ENCODE results near the gene DCLRE1A.

The DCLRE1A gene
- total RNA-seq, result 5.0 to 12.2 (median 8.5) reads per million in 4 donors

- DNase-seq, result peak; percentile 22 to 80 (median 33)
Observed at GRCh38 chr10:113854013-113854760, at the start of gene DCLRE1A, which contains the start of gene NHLRC2. DCLRE1A (minus strand) TSS chr10:113854082; CDS start chr10:113853182, 900 bp downstream. NHLRC2 (plus strand) TSS chr10:113854661; CDS start chr10:113854873, 212 bp downstream.

- DNase-seq, result no peak
Observed at GRCh38 chr10:113899952-113900598, 46.2 kb upstream of the DCLRE1A start.

GRCh38 chr10:113897693-113898618 lies 44.1 kb upstream of the DCLRE1A start:
- DNase-seq, result no peak

GRCh38 chr10:113895018-113895417 lies 41.1 kb upstream of the DCLRE1A start:
- no peak for DNase-seq

GRCh38 chr10:113894581-113894980 lies 40.7 kb upstream of the DCLRE1A start:
- no peak for DNase-seq

GRCh38 chr10:113893570-113893969 lies 39.7 kb upstream of the DCLRE1A start:
- DNase-seq, result no peak

GRCh38 chr10:113891476-113891875 lies 37.6 kb upstream of the DCLRE1A start:
- DNase-seq, result no peak

GRCh38 chr10:113890769-113891168 lies 36.9 kb upstream of the DCLRE1A start:
- DNase-seq, result no peak

- DNase-seq, result no peak
Observed at GRCh38 chr10:113889911-113890310, 36.0 kb upstream of the DCLRE1A start.

GRCh38 chr10:113882240-113882639 lies 28.4 kb upstream of the DCLRE1A start:
- DNase-seq, result peak in 1 of 5 donors; percentile 12

GRCh38 chr10:113880236-113880635 lies 26.4 kb upstream of the DCLRE1A start:
- DNase-seq, result no peak

- no peak for DNase-seq
Observed at GRCh38 chr10:113879691-113880090, 25.8 kb upstream of the DCLRE1A start.

GRCh38 chr10:113876461-113876860 lies 22.6 kb upstream of the DCLRE1A start:
- DNase-seq, result no peak

GRCh38 chr10:113875212-113875611 lies 21.3 kb upstream of the DCLRE1A start:
- no peak for DNase-seq

- no peak for DNase-seq
Observed at GRCh38 chr10:113872139-113873030, 18.5 kb upstream of the DCLRE1A start.

GRCh38 chr10:113869789-113870188 lies 15.9 kb upstream of the DCLRE1A start:
- DNase-seq, result no peak

GRCh38 chr10:113867904-113868303 lies 14.0 kb upstream of the DCLRE1A start:
- no peak for DNase-seq

- no peak for DNase-seq
Observed at GRCh38 chr10:113866551-113867394, 12.9 kb upstream of the DCLRE1A start.

- DNase-seq, result no peak
Observed at GRCh38 chr10:113865901-113866300, 12.0 kb upstream of the DCLRE1A start.

GRCh38 chr10:113859261-113859660 lies 5.4 kb upstream of the DCLRE1A start:
- DNase-seq, result no peak

GRCh38 chr10:113858541-113858940 lies 4.7 kb upstream of the DCLRE1A start:
- DNase-seq, result no peak
